ENCODE data around the gene MEX3A. TPM values are rescaled to one million over a fixed set of nuclear protein-coding genes. Genes with fewer than 3 reads are reported as not detected.
A peak's percentile ranks its signal among the peaks of the same experiment; 100 is the strongest.

The MEX3A gene
- total RNA-seq, 2 donors from 2014 or later = 1.6 to 3.7 TPM

DNA sequence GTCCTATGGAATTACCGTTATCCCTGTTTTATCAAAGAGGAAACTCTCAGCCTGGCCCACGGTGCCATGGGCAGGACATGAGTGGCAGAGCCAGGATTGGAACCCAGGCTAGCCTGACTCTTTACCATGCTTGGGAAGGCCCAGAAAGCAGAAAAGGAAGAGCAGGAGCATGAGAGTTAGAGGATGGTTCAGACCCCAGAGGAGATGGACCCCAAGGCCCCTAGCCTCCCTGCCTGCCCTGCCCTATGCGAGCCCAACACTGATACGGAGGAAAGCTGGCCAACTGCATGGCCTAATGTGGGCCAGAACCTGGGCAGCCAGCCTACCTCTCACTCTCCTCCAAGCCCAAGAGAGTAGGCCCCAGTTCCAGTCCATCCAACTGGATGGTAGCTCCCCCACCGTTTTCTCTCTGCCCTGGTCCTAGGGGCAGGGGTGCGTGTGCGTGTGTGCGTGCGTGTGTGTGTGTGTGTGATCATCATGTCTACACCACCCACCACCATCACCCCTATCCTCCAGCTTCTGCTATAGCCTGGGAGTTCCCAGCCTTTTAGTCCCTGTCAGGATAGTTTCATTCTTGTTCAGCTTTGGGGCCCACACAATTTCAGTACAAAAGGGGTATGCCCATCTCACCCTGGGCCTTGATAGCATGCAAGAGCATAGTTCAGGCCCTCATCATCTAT, 15.4 kb upstream of the MEX3A start:
- Histone ChIP-seq H3K9ac (ENCODE audit: low read depth in 2 of 2, low read length in 2 of 2) (peak overlapping the region in 1 of 2 donors; percentile 41), H3K27me3 (no peaks in the 10 kb centered on the region), H3K9me3 (no peaks in the 10 kb centered on the region), H3K36me3 (no peaks in the 10 kb centered on the region), H3K27ac (no peak overlapping the region), H3K4me3 (no peak overlapping the region), H3K4me1 (peaks cover 9% of the 10 kb centered on the region)
- TF ChIP-seq, protein P1, sequence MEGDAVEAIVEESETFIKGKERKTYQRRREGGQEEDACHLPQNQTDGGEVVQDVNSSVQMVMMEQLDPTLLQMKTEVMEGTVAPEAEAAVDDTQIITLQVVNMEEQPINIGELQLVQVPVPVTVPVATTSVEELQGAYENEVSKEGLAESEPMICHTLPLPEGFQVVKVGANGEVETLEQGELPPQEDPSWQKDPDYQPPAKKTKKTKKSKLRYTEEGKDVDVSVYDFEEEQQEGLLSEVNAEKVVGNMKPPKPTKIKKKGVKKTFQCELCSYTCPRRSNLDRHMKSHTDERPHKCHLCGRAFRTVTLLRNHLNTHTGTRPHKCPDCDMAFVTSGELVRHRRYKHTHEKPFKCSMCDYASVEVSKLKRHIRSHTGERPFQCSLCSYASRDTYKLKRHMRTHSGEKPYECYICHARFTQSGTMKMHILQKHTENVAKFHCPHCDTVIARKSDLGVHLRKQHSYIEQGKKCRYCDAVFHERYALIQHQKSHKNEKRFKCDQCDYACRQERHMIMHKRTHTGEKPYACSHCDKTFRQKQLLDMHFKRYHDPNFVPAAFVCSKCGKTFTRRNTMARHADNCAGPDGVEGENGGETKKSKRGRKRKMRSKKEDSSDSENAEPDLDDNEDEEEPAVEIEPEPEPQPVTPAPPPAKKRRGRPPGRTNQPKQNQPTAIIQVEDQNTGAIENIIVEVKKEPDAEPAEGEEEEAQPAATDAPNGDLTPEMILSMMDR (IDR thresholded peaks at IDR 0.05) = no peak
- no peak for DNase-seq
- intact Hi-C loops (cut with DNase I) = loop anchor here (2.0 kb wide), 1 partner anchor 31 kb away; no protein-coding TSS in a partner anchor

DNA sequence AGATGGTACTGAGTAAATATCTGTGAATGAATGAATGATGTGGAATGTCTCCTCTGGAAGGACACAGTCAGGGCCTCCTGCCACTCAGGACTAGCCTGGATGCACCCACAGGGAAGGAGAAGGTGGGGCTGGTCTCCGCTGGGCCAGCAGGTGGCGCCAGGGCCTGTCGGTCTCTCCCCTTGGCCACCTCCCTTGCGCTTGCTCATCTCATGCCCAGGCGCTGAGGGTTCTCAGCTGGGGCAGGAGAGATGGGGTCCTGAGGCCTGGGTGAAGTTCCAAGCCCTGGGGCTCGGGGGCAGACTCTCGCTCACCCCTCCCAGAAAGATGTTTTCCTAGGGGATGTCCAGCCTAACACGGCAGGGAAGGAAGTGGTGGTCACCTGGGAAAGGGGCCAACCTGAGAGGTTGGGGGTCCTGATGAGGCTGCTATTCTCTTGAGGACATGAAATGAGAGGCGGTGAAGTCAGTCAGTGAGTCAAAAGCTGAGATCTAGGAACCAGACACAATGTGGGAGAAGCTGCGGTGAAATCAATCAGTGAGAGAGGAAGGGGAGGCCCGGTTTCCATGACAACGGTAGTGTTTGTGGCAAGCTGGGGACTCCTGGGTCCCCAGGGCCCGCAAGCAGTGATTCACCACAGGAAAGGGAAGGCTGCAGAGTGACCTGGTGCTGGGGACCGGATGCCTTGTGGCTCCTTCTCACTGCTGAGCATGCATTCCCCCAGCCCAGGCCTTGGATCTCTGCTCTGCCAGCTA, 14.6 kb upstream of the MEX3A start:
- intact Hi-C loops (cut with DNase I) = loop anchor here (2.0 kb wide), 1 partner anchor 32 kb away; no protein-coding TSS in a partner anchor
- DNase-seq = peak; percentile 95
- no peaks in the 10 kb centered on the region for H3K9me3 ChIP-seq
- no peaks in the 10 kb centered on the region for H3K27me3 ChIP-seq
- H3K9ac ChIP-seq (ENCODE audit: low read depth in 2 of 2, low read length in 2 of 2) = peak overlapping the region in 1 of 2 donors; percentile 41
- no peaks in the 10 kb centered on the region for H3K36me3 ChIP-seq
- TF ChIP-seq, protein P1 (IDR thresholded peaks at IDR 0.05) = peak; percentile 89
- H3K4me3 ChIP-seq = no peak overlapping the region
- peak overlapping the region; percentile 48 for H3K27ac ChIP-seq
- H3K4me1 ChIP-seq = peaks cover 8% of the 10 kb centered on the region

DNA sequence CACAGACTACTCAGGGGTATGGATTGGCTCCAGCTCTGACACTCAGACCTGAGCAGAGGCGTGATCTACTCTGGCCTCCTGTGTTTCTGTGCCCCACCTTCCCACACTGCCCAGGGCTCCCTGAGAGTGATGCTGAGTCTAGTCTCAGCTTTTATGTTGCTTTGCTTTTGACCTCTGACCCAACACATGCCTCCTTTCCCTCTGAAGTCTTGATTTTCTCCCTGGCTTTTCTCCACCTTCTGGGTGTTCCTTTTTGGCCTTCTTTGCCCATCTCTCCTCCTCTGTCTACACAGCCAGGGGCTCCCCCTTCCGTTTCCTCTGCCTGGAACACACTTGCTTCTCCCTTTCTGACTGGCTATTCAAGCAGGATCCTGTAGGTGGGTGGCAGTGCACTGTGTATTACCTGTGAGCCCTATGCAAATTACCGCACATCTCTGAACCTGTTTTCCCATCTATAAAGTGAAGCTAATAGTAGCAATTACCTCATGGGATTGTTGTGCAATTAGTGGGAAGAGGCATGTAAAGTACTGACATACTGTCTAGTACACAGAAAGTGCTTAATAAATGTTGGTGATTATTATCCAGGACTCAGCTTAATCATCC, 13.7 kb upstream of the MEX3A start:
- Histone ChIP-seq H3K9ac (ENCODE audit: low read depth in 2 of 2, low read length in 2 of 2) (peak overlapping the region in 1 of 2 donors; percentile 41), H3K4me1 (peaks cover 8% of the 10 kb centered on the region), H3K4me3 (no peak overlapping the region), H3K9me3 (no peaks in the 10 kb centered on the region), H3K27me3 (no peaks in the 10 kb centered on the region), H3K36me3 (no peaks in the 10 kb centered on the region), H3K27ac (peak overlapping the region; percentile 48)
- no peak for DNase-seq
- TF ChIP-seq, protein P1 (IDR thresholded peaks at IDR 0.05) = no peak
- intact Hi-C loops (cut with DNase I) = loop anchor here (2.0 kb wide), 1 partner anchor 33 kb away; no protein-coding TSS in a partner anchor

DNA sequence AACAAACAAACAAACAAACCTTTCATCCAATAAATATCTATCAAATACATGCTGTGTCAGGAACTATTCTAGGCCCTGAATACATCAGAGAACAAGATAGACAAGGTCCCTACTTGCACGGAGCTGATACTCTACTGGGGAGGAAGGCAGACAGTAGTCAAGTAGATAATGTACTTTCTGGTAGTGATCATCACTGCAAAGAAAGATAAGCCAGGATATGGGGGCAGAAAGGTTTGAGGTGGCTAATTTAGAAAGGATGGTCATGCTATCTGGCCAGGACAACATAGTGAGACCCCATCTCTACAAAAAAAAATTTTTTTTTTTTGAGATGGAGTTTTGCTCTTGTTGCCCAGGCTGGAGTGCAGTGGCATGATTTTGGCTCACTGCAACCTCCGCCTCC, 9.3 kb upstream of the MEX3A start:
- Histone ChIP-seq H3K4me3 (no peak overlapping the region), H3K9ac (ENCODE audit: low read depth in 2 of 2, low read length in 2 of 2) (no peak overlapping the region)
- intact Hi-C loops (cut with DNase I) = no loop called here

DNA sequence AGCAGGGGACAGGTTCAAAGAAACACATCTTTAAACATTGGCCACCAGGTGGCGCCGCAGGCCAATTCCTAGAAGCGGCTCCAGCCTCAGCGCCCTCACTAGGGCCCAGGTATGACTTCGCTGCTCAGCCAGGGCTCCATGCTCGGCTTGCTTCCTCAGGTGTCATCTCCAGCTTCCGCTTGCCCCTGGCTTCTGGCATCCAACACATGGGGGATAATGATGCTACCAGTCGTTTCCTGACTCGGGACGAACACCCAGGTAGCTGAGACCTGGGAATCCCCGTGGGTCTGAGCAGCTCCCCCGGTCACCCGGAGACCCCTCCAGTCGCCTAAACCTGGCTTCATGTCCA, 8.5 kb upstream of the MEX3A start:
- H3K9ac ChIP-seq (ENCODE audit: low read depth in 2 of 2, low read length in 2 of 2) = peak overlapping the region; percentile 26 to 50
- H3K36me3 ChIP-seq = no peaks in the 10 kb centered on the region
- TF ChIP-seq, protein P1 (IDR thresholded peaks at IDR 0.05) = peak; percentile 83
- no peaks in the 10 kb centered on the region for H3K27me3 ChIP-seq
- H3K4me3 ChIP-seq = no peak overlapping the region
- H3K27ac ChIP-seq = no peak overlapping the region
- no peaks in the 10 kb centered on the region for H3K9me3 ChIP-seq
- DNase-seq = peak; percentile 92
- H3K4me1 ChIP-seq = no peaks in the 10 kb centered on the region
- intact Hi-C loops (cut with DNase I) = loop anchor here (1.0 kb wide), 1 partner anchor 134 kb away; no protein-coding TSS in a partner anchor

More for the DNA sequence above, 9.3 kb upstream of the MEX3A start:
- no peaks in the 10 kb centered on the region for H3K4me1 ChIP-seq
- no peak for DNase-seq
- TF ChIP-seq, protein P1 (IDR thresholded peaks at IDR 0.05) = no peak
- no peaks in the 10 kb centered on the region for H3K27me3 ChIP-seq
- no peaks in the 10 kb centered on the region for H3K36me3 ChIP-seq
- no peak overlapping the region for H3K27ac ChIP-seq
- no peaks in the 10 kb centered on the region for H3K9me3 ChIP-seq
